Astrocyte of the cerebellum (primary cell): Measurements from ENCODE around the gene BMF.

Experiments
- DNase-seq: peaks from one replicate; pipeline ENCODE4 v3.0.0-alpha.2; 2011; ENCODE audit warnings: low read depth
- H3K4me3 ChIP-seq: 2 replicates; pipeline ENCODE4 v1.5.1; 2011; ENCODE audit warnings: mild to moderate bottlenecking, low read depth, low read length, moderate library complexity
- in situ Hi-C: cut with HindIII; loops from 2 replicates; pipeline ENCODE4 v1.10.0; 2017; ENCODE audit warnings: low sequenced_read_pairs
- TF ChIP-seq, protein P1 (sequence below): IDR thresholded peaks from 2 replicates; pipeline ENCODE4 v1.5.1; 2012; ENCODE audit warnings: low read length, low read depth, moderate library complexity, mild to moderate bottlenecking; ENCODE audit errors: missing control alignments

BMF gene

DNA sequence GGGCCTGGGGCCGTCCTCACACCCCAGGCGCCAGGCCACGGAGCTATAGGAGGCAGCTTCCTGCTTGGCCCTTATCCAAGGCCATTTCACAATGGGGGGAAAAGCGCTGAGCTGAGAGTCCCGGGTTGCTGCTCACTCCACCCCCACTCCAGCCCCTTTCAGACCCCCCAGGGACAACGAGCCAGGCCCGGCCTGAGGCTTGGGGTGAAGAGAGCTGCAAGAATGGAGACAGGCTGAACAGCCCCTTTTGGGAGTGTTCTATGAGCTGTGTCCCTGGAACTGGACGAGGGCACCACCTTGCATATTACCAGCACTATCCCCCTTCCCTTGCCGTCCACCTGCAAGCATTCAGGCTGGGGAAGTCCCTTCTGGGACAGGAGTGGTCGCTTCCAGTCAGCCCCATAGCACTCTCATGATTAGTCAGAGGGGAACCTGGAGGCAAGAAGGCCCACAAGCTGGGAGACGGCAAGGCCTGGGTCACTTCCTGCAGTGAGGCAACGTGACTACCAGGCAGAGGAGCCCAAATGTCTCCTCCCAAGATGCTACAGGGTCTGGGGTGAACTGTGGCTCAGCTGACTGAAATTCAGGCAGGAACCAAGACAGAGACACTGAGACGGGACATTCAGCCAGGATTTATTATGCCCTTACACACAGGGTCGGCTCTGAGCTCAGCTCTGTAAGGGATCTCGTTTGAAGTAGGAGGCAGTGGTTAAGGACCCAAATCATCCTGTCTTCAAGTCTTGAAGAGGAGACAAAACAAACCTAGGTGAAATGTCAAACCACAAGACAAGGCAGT lies 61.1 kb downstream of the BMF start:
- DNase-seq, result no peak
- TF ChIP-seq, protein P1, sequence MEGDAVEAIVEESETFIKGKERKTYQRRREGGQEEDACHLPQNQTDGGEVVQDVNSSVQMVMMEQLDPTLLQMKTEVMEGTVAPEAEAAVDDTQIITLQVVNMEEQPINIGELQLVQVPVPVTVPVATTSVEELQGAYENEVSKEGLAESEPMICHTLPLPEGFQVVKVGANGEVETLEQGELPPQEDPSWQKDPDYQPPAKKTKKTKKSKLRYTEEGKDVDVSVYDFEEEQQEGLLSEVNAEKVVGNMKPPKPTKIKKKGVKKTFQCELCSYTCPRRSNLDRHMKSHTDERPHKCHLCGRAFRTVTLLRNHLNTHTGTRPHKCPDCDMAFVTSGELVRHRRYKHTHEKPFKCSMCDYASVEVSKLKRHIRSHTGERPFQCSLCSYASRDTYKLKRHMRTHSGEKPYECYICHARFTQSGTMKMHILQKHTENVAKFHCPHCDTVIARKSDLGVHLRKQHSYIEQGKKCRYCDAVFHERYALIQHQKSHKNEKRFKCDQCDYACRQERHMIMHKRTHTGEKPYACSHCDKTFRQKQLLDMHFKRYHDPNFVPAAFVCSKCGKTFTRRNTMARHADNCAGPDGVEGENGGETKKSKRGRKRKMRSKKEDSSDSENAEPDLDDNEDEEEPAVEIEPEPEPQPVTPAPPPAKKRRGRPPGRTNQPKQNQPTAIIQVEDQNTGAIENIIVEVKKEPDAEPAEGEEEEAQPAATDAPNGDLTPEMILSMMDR, result no peak
- in situ Hi-C loops, result loop anchor here (5.0 kb wide), 3 partner anchors 55 to 225 kb away; no protein-coding TSS in a partner anchor
- no peak overlapping the region for H3K4me3 ChIP-seq

DNA sequence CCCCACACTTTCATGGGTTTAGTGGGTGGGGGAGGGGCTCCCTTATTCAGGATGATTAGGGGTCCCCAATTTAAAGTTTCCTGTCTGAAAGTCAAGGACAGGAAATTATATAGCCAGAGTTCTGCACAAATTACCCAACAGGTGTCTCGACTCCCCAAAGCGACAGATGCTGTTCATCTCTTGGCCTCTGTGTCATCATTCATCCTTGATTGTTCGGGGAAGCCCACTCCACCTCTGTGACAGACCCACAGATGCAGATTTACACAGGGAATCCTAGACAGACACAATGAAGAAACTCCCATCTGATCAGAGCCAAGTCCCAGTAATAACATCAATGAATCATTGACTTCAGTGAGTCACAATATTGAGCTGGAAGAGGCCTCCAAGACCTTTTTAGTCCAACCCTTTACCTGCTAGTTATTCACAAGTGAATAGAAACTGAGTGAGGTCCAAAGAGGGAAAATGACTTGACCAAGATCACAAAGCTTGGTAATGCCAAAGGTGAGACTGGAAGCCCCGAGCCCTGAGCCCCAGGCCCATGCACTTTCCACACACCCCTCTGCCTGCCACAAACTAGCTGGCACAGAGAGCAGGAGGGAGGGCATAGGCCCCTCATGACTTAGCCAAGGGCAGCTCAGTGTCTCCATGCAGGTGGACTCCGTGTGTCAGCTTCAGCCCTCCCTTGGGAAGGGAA lies 61.8 kb downstream of the BMF start:
- no peak for DNase-seq
- TF ChIP-seq, protein P1, result no peak
- in situ Hi-C loops, result loop anchor here (5.0 kb wide), 3 partner anchors 55 to 225 kb away; no protein-coding TSS in a partner anchor
- H3K4me3 ChIP-seq, result no peak overlapping the region

DNA sequence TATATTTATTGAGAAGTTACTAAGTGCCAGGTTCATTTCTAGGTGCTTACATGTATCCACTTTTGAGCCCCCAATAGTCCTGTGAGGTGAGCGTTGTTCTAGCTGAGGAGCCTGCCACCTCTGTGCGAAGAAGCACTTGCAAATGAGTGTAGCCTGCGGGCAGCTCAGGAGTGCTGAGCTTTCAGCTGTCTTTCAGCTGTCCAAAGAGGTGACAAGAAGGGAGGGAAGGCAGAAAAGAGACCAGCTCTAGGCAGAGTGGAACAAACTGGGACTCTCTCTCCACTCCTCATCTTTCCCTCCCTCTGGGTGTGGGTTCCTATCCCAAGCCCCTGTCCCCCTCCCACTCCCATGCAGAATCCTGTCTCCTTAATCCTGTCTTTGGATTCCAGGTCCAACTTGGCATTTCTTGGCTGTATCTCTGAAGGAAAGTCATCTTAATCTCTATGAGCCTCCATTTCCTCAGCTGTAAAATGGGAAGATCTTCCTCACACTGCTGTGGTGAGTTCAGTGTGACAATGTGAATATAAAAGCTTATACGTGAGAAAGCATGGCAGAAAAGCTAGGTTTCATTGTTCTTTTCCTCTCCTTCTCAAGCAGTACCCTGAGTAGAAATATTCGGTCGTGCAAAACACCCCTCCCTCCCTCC lies 63.0 kb downstream of the BMF start:
- H3K4me3 ChIP-seq, result no peak overlapping the region
- TF ChIP-seq, protein P1, result no peak
- in situ Hi-C loops, result loop anchor here (5.0 kb wide), 3 partner anchors 57 to 227 kb away; no protein-coding TSS in a partner anchor

DNA sequence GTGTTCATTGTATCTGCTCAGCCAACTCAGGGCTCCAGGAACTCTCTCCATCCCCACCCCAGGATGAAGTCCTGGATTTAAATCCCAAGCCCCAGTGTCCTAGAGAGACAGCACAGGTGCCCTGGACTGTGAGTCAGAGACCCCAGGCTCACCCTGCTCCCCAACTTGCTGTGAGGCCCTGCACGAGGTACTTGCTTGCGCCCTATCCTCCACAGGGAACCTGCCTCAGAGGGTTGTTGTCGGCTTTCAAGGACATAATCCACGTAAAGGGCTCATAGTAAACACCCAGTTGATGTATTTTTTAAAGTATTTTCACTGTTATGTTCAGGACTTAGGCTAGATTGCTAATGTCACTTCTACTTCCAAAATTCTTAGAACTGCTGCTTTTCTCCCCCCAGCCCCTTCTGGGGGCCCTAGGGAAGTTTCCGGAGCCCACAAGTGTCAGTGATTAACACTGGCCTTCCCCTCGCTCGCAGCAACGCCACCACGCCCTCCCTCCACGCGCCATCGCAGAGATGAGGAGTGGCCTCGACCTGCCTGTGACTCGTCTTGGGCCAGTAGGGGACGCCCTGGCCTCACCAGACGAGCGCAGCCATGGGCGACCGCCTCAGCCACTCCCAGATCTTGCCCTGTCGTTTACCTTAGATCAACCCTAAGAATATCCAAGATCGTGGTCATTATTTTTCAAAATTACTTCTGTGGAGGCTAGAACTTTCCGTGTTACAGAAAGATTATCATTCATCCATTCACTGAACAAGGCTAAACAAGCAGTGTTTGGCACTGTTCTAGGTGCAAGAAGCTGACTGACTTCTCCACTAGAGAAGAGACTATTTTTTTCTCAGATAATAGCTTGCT lies 63.7 kb downstream of the BMF start:
- peak overlapping the region; percentile 6 for H3K4me3 ChIP-seq
- in situ Hi-C loops, result loop anchor here (5.0 kb wide), 3 partner anchors 57 to 227 kb away; no protein-coding TSS in a partner anchor
- no peak for DNase-seq
- TF ChIP-seq, protein P1, result peak; percentile 87

More for the DNA sequence above, 63.0 kb downstream of the BMF start:
- no peak for DNase-seq

DNA sequence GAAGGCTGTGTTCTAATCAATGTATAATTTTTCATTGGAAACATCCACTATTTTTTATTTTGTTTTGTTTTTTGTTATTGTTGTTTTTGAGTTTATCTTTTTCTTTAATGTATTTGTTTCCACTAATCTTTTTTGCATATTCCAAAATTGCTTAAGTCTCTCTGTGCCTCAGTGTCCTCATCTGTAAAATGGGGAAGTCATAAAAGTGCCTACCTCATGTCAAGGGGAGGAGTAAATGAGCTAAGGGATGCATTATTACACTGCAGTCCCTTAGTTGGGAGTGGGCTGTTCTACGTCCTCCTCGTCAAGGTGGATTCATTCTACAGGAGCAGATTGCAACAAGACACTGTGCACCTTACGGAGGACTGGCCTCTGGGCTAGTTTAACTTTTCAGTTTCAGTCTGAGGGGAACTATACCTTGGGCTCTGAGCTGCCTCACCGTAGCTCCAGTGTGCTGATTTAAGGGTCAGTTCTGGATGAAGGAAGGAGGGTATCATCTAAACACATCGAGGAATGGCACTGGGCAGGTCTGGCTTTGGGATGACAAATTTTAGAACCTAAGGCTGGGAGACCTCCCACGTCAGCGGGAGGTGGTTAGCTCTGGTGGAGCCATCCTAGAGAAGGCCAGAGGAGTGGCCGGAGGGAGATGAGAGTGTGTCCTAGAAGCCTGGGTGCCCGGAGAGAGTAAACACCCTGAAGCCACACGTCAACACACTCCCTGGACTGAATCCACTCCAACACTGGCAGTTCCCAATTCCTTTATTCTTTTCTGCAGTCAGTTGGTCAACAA lies 64.6 kb downstream of the BMF start:
- in situ Hi-C loops, result no loop called here

More for the DNA sequence above, 64.6 kb downstream of the BMF start:
- DNase-seq, result no peak
- no peak overlapping the region for H3K4me3 ChIP-seq
- TF ChIP-seq, protein P1, result no peak
